Heart right ventricle (tissue), 16 donors: ENCODE data around the gene IRGC. TPM values are rescaled to one million over a fixed set of nuclear protein-coding genes. Genes with fewer than 3 reads are reported as not detected.

ENCODE experiments used
- ATAC-seq, 8 donors: fragments of 200-7000 bp; cut with Tn5 transposase; one replicate each; pipeline ENCODE4 v1.9.1; 2020; ENCODE audit warnings: mild to moderate bottlenecking in 8 of 8, moderate library complexity in 8 of 8, moderate number of reproducible peaks in 1 of 8
- DNase-seq, 2 donors: peaks; one replicate each; pipeline ENCODE4 v3.0.0-alpha.2; 2020
- H3K27ac ChIP-seq, 10 donors: fragments of 200-600 bp; sonication (generic) in 2 of 10; one replicate each; pipeline versions ENCODE4 v1.5.0 to v1.8.0; 2020 to 2022; ENCODE audit warnings: mild to moderate bottlenecking in 3 of 10
- H3K27me3 ChIP-seq, 7 donors: fragments of 200-600 bp; one replicate each; pipeline ENCODE4 v1.8.0; 2021 to 2022; ENCODE audit warnings: mild to moderate bottlenecking in 2 of 7
- H3K36me3 ChIP-seq, 9 donors: fragments of 200-600 bp; sonication (generic) in 1 of 9; one replicate each; pipeline versions ENCODE4 v1.5.0 to v1.8.0; 2020 to 2022; ENCODE audit warnings: mild to moderate bottlenecking in 2 of 9
- H3K4me1 ChIP-seq, 9 donors: fragments of 200-600 bp; sonication (generic) in 1 of 9; one replicate each; pipeline versions ENCODE4 v1.5.0 to v1.8.0; 2020 to 2022; ENCODE audit warnings: mild to moderate bottlenecking in 4 of 9
- H3K4me3 ChIP-seq, 10 donors: fragments of 200-600 bp; sonication (generic) in 2 of 10; one replicate each; pipeline versions ENCODE4 v1.5.0 to v1.8.0; 2020 to 2022; ENCODE audit warnings: mild to moderate bottlenecking in 7 of 10, moderate library complexity in 2 of 10
- H3K9me3 ChIP-seq, 11 donors: fragments of 200-600 bp in 10 of 11; sonication (generic) in 2 of 11; one replicate each; pipeline versions ENCODE4 v1.5.0 to v1.8.0; 2013 to 2022; ENCODE audit warnings: mild to moderate bottlenecking in 2 of 11, control low read depth in 1 of 11, moderate library complexity in 1 of 11
- CTCF ChIP-seq, 9 donors: fragments of 200-600 bp; sonication (generic) in 2 of 9; IDR thresholded peaks; one replicate each; pipeline versions ENCODE4 v1.5.0 to v1.8.0; 2021 to 2022; ENCODE audit warnings: antibody characterized with exemption in 9 of 9, mild to moderate bottlenecking in 5 of 9, moderate library complexity in 1 of 9
- WGBS, 2 donors: extraction: QIAGEN DNeasy Blood & Tissue Kit; methylation state at CpG; one replicate each; pipeline ENCODE4 v1.1.7; 2013; ENCODE audit warnings: inconsistent platforms in 1 of 2; 5-methylcytosine and 5-hydroxymethylcytosine counted together
- intact Hi-C, 10 donors: fragments of 100-400 bp; cut with DNase I; formaldehyde crosslinking; loops; one replicate each; pipeline versions ENCODE4 v1.11.1 to v1.14.2; 2022
- polyA plus RNA-seq, 2 donors: library from polyadenylated mRNA; stranded (reverse); fragments of 200-250 nt; gene quantifications; one replicate each; pipeline ENCODE4 v1.2.3, GENCODE V29; 2013
- total RNA-seq, 10 donors: library from RNA; stranded (reverse); fragmentation: NEBNext Ultra II Directional in 3 of 10; extraction: Animal tissue kit (Norgen Biotek cat#: 25700) in 3 of 10; gene quantifications; one replicate each; pipeline versions ENCODE4 v1.2.1 to v1.2.4, GENCODE V29; 2021 to 2023
- donor health status: Arrhythmogenic right ventricular cardiomyopathy.
- donor health status: ischemic (EF 13 %, LVEDD 7.1; RV severe dilation, severe dysfunction).
- donor health status: healthy with polysubstance abuse.
- donor health status: DM: no; HTN: yes; CAD: no.
- donor health status: DM: no; HTN: no; CAD: no.
- donor health status: ischemic (EF 25% LVEDD 6.9; RV normal size, moderate dysfunction).
- donor health status: ischemic (EF 25% LVEDD 5.7; RV mildly dilated, moderate dysfunction).
- donor health status: healthy.
- donor health status: DM: yes; HTN: yes; CAD: no.
- donor health status: Ischemic cardiomyopathy.
- donor health status: ischemic (EF 35%, LVEDD 5.7; RV mildly dilated, moderate dysfunction).
- donor health status: nonischemic (EF 11% LVEDD 7.7; RV severe dilation, severe dysfunction).
- donor health status: DM: yes; HTN: yes; CAD: no.
- donor health status: PGD.
- donor health status: ischemic (EF 29% LVEDD 5.4; RV normal size, mild dysfunction).
- donor health status: nonischemic (EF 23%, LVEDD 6.1; RV moderate dilation, normal function).

Gene IRGC
- total and polyA plus RNA-seq, 12 donors: not detected

GRCh38 chr19:43705729-43706128 lies 10.1 kb upstream of the IRGC start:
- H3K27ac ChIP-seq: no peak overlapping the region
- H3K36me3 ChIP-seq: no peaks in the 10 kb centered on the region
- intact Hi-C loops: no loop called here
- ATAC-seq (no peak), DNase-seq (no peak)
- H3K4me1 ChIP-seq: peaks cover 0 to 14% (median 2%) of the 10 kb centered on the region in 9 donors
- no peak for TF ChIP-seq CTCF (IDR thresholded peaks at IDR 0.05)
- no peak overlapping the region for H3K4me3 ChIP-seq
- peaks cover 0 to 6% (median 0%) of the 10 kb centered on the region in 7 donors for H3K27me3 ChIP-seq
- peaks cover 0 to 14% (median 7%) of the 10 kb centered on the region in 11 donors for H3K9me3 ChIP-seq
- 75 to 78% methylated on average over 6 of the region's 6 CpGs for WGBS, 2 donors

- H3K36me3 ChIP-seq: no peaks in the 10 kb centered on the region
- peaks cover 0 to 14% (median 7%) of the 10 kb centered on the region in 11 donors for H3K9me3 ChIP-seq
- TF ChIP-seq CTCF (IDR thresholded peaks at IDR 0.05): no peak
- no peaks in the 10 kb centered on the region for H3K4me1 ChIP-seq
- DNase-seq (no peak), ATAC-seq (no peak)
- WGBS, 2 donors: 80 to 86% methylated on average over 13 of the region's 13 CpGs
- intact Hi-C loops: no loop called here
- H3K4me3 ChIP-seq: no peak overlapping the region
- H3K27ac ChIP-seq: no peak overlapping the region
- peaks cover 0 to 9% (median 0%) of the 10 kb centered on the region in 7 donors for H3K27me3 ChIP-seq
Observed at GRCh38 chr19:43707158-43707712, 8.6 kb upstream of the IRGC start.

GRCh38 chr19:43708716-43709115 lies 7.2 kb upstream of the IRGC start:
- Histone ChIP-seq H3K27me3 (peaks cover 0 to 9% (median 0%) of the 10 kb centered on the region in 7 donors), H3K4me3 (no peak overlapping the region), H3K9me3 (peaks cover 0 to 14% (median 7%) of the 10 kb centered on the region in 11 donors), H3K36me3 (no peaks in the 10 kb centered on the region), H3K4me1 (no peaks in the 10 kb centered on the region), H3K27ac (no peak overlapping the region)
- DNase-seq (no peak), ATAC-seq (no peak)
- 53 to 66% methylated on average over 2 of the region's 2 CpGs for WGBS, 2 donors
- intact Hi-C loops: no loop called here
- no peak for TF ChIP-seq CTCF (IDR thresholded peaks at IDR 0.05)

GRCh38 chr19:43711751-43712355 lies 4.0 kb upstream of the IRGC start:
- Histone ChIP-seq H3K9me3 (peaks cover 0 to 14% (median 7%) of the 10 kb centered on the region in 11 donors), H3K4me3 (no peak overlapping the region), H3K36me3 (no peaks in the 10 kb centered on the region), H3K4me1 (no peaks in the 10 kb centered on the region), H3K27me3 (peaks cover 0 to 9% (median 0%) of the 10 kb centered on the region in 7 donors), H3K27ac (no peak overlapping the region)
- TF ChIP-seq CTCF (IDR thresholded peaks at IDR 0.05): no peak
- no peak for ATAC-seq
- intact Hi-C loops: no loop called here
- no peak for DNase-seq
- 78 to 79% methylated on average over 12 of the region's 12 CpGs for WGBS, 2 donors
